ENCODE measurements around the gene NPW.

- TF ChIP-seq, protein P1, sequence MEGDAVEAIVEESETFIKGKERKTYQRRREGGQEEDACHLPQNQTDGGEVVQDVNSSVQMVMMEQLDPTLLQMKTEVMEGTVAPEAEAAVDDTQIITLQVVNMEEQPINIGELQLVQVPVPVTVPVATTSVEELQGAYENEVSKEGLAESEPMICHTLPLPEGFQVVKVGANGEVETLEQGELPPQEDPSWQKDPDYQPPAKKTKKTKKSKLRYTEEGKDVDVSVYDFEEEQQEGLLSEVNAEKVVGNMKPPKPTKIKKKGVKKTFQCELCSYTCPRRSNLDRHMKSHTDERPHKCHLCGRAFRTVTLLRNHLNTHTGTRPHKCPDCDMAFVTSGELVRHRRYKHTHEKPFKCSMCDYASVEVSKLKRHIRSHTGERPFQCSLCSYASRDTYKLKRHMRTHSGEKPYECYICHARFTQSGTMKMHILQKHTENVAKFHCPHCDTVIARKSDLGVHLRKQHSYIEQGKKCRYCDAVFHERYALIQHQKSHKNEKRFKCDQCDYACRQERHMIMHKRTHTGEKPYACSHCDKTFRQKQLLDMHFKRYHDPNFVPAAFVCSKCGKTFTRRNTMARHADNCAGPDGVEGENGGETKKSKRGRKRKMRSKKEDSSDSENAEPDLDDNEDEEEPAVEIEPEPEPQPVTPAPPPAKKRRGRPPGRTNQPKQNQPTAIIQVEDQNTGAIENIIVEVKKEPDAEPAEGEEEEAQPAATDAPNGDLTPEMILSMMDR (IDR thresholded peaks at IDR 0.05): no peak
- no peak for TF ChIP-seq POLR2A (IDR thresholded peaks at IDR 0.05)
Observed at GRCh38 chr16:2054543-2055245, 35.1 kb downstream of the NPW start.

Data from esophagus squamous epithelium (tissue), 4 donors.